ENCODE measurements around the gene NOXO1. TPM values are rescaled to one million over a fixed set of nuclear protein-coding genes. Genes with fewer than 3 reads are reported as not detected.
A peak's percentile ranks its signal among the peaks of the same experiment; 100 is the strongest.

Gene NOXO1
- total and polyA plus RNA-seq, 7 experiments from 2014 or later = 0.17 to 1.3 (median 0.76) TPM

DNA sequence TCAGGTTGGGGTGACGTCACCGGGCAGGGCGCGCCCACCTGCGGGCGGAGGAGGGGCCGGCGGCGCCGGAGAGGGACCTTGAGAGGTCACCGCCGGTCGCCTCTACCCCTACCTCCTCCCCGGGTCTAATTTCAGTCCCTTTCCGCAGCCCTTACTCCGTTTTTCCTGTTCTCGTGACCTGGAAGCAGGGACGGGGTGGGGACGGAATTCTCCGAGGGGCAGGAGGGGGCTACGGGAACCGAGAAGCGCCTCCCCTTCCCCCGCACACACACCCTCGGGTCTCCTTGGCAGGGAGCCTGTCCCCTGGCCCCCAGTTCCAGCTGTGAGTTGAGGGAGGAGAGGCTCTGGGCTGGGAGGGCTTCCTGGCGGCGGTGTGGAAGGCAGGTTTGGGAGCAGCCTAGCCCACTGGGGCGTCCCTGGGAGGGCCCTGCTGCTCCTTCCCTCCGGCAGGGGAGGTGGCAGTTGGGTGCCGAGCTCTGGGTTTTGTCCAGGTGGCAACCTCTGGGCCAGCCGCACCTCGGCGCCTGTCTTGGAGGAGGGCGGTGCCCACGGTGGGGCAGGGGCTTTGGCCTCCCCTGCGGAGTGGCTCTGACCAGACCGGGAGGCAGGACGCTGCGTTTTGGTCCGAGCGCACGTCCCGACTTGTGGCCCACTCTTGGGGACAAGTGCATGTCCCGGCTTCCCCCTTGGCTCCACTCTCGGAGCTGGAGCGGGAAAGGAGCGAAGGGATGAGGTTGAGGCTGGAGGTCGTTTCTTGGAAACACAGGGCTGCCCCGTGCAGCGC is 9.3 kb upstream of the NOXO1 start:
- Histone ChIP-seq H3K27me3 (ENCODE audit: control insufficient read depth in 2 of 2, insufficient read depth in 2 of 2, low read length in 2 of 2) (peaks cover 0 to 3% of the 10 kb centered on the region in 2 donors), H3K4me3 (ENCODE audit: low read length) (peak overlapping the region; percentile 22), H3K36me3 (ENCODE audit: control insufficient read depth in 2 of 3, insufficient read depth in 3 of 3, low read length in 3 of 3) (peaks cover 0 to 14% (median 0%) of the 10 kb centered on the region in 3 experiments), H3K4me1 (ENCODE audit: control insufficient read depth in 2 of 2, insufficient read depth in 2 of 2, low read length in 2 of 2) (peaks cover 15 to 16% of the 10 kb centered on the region in 2 donors), H3K9me3 (ENCODE audit: control insufficient read depth in 2 of 3, low read length in 3 of 3) (no peaks in the 10 kb centered on the region), H3K27ac (ENCODE audit: low read depth, low read length) (no peak overlapping the region)
- ChIA-PET POLR2A (interaction anchor here (0.6 to 3.7 kb wide), 12 partner anchors 9 to 1242 kb away, joined by 3 to 39 read pairs (median 4); partner anchors contain the start of genes KCTD5, NDUFB10, NOXO1 and PGP), CTCF (no interaction called here)
- Mint-ChIP-seq H3K27ac (peak overlapping the region in 4 of 9 donors; percentile 62 to 82 (median 68)), H3K27me3 (peaks cover 8 to 17% (median 12%) of the 10 kb centered on the region in 5 donors), H3K4me3 (peak overlapping the region; percentile 68 to 83 (median 77)), H3K4me1 (peaks cover 5 to 33% (median 22%) of the 10 kb centered on the region in 7 donors), H3K9me3 (no peaks in the 10 kb centered on the region), H3K36me3 (peaks cover 0 to 8% (median 4%) of the 10 kb centered on the region in 5 donors)
- intact Hi-C loops (cut with micrococcal nuclease) = loop anchor here (2.0 to 10.0 kb wide), 2 partner anchors 26 to 234 kb away; partner anchors contain the start of genes E4F1 (in 1 of the 2) and RPS2 (in 1 of the 2)
- ATAC-seq = no peak
- peak in 1 of 9 donors; percentile 73 for DNase-seq

DNA sequence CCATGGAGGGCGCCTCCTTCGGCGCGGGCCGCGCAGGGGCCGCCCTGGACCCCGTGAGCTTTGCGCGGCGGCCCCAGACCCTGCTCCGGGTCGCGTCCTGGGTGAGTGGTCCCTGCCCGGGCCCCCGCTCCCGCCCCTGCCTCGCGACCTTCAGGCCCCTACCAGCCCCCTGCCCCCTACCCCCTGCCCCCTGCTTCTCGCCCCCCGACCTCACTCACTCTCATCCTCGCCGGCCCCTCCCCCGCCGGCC is 8.8 kb upstream of the NOXO1 start:
- peaks cover 0 to 3% of the 10 kb centered on the region in 2 donors for H3K27me3 ChIP-seq (ENCODE audit: control insufficient read depth in 2 of 2, insufficient read depth in 2 of 2, low read length in 2 of 2)
- Mint-ChIP-seq H3K9me3 (no peaks in the 10 kb centered on the region), H3K4me1 (peaks cover 5 to 37% (median 25%) of the 10 kb centered on the region in 7 donors), H3K27me3 (peaks cover 8 to 17% (median 12%) of the 10 kb centered on the region in 5 donors), H3K27ac (no peak overlapping the region), H3K36me3 (peaks cover 0 to 8% (median 4%) of the 10 kb centered on the region in 5 donors), H3K4me3 (peak overlapping the region in 2 of 10 donors; percentile 2 to 75)
- DNase-seq (no peak), ATAC-seq (no peak)
- no peak overlapping the region for H3K27ac ChIP-seq (ENCODE audit: low read depth, low read length)
- H3K4me3 ChIP-seq (ENCODE audit: low read length) = no peak overlapping the region
- H3K36me3 ChIP-seq (ENCODE audit: control insufficient read depth in 2 of 3, insufficient read depth in 3 of 3, low read length in 3 of 3) = peaks cover 0 to 15% (median 0%) of the 10 kb centered on the region in 3 experiments
- peaks cover 15 to 17% of the 10 kb centered on the region in 2 donors for H3K4me1 ChIP-seq (ENCODE audit: control insufficient read depth in 2 of 2, insufficient read depth in 2 of 2, low read length in 2 of 2)
- POLR2A ChIA-PET = interaction anchor here (1.4 to 3.6 kb wide), 4 partner anchors 18 to 693 kb away, joined by 3 to 39 read pairs (median 4); partner anchors contain the start of genes KCTD5, RNF151, RPS2 and TBL3
- intact Hi-C loops (cut with micrococcal nuclease) = loop anchor here (2.0 to 10.0 kb wide), 2 partner anchors 25 to 235 kb away; partner anchors contain the start of genes E4F1 (in 1 of the 2) and RPS2 (in 1 of the 2)
- no peaks in the 10 kb centered on the region for H3K9me3 ChIP-seq (ENCODE audit: control insufficient read depth in 2 of 3, low read length in 3 of 3)
- CTCF ChIA-PET = no interaction called here

- ChIA-PET POLR2A (interaction anchor here (1.9 to 3.6 kb wide), 2 partner anchors 18 to 24 kb away, joined by 5 to 39 read pairs; partner anchors contain the start of genes RNF151, RPS2 and TBL3), CTCF (no interaction called here)
- peaks cover 5 to 42% (median 30%) of the 10 kb centered on the region in 7 donors for H3K4me1 Mint-ChIP-seq
- no peak within 1 kb of the TSS for H3K27ac ChIP-seq (ENCODE audit: low read depth, low read length)
- H3K9me3 Mint-ChIP-seq = no peaks in the 10 kb centered on the region
- no peak for ATAC-seq
- H3K9me3 ChIP-seq (ENCODE audit: control insufficient read depth in 2 of 3, low read length in 3 of 3) = no peaks in the 10 kb centered on the region
- H3K27me3 Mint-ChIP-seq = peaks cover 8 to 17% (median 12%) of the 10 kb centered on the region in 5 donors
- H3K27ac Mint-ChIP-seq = peak within 1 kb of the TSS in 5 of 9 donors; percentile 22 to 78 (median 62)
- H3K36me3 Mint-ChIP-seq = peaks cover 0 to 8% (median 4%) of the 10 kb centered on the region in 5 donors
- H3K27me3 ChIP-seq (ENCODE audit: control insufficient read depth in 2 of 2, insufficient read depth in 2 of 2, low read length in 2 of 2) = peaks cover 0 to 3% of the 10 kb centered on the region in 2 donors
- H3K4me3 ChIP-seq (ENCODE audit: low read length) = peak within 1 kb of the TSS; percentile 22
- H3K4me1 ChIP-seq (ENCODE audit: control insufficient read depth in 2 of 2, insufficient read depth in 2 of 2, low read length in 2 of 2) = peaks cover 15 to 22% of the 10 kb centered on the region in 2 donors
- peaks cover 0 to 15% (median 0%) of the 10 kb centered on the region in 3 experiments for H3K36me3 ChIP-seq (ENCODE audit: control insufficient read depth in 2 of 3, insufficient read depth in 3 of 3, low read length in 3 of 3)
- intact Hi-C loops (cut with micrococcal nuclease) = loop anchor here (2.0 to 10.0 kb wide), 2 partner anchors 25 to 235 kb away; partner anchors contain the start of genes E4F1 (in 1 of the 2) and RPS2 (in 1 of the 2)
- DNase-seq = peak in 1 of 9 donors; percentile 14
- H3K4me3 Mint-ChIP-seq = peak within 1 kb of the TSS; percentile 45 to 83 (median 74)
Measured at GRCh38 chr16:1989209-1990100, 8.2 kb upstream of the NOXO1 start, which contains the start of gene SYNGR3. Gene SYNGR3 (plus strand): TSS chr16:1989970. CDS start chr16:1990103, 133 bp downstream.

DNA sequence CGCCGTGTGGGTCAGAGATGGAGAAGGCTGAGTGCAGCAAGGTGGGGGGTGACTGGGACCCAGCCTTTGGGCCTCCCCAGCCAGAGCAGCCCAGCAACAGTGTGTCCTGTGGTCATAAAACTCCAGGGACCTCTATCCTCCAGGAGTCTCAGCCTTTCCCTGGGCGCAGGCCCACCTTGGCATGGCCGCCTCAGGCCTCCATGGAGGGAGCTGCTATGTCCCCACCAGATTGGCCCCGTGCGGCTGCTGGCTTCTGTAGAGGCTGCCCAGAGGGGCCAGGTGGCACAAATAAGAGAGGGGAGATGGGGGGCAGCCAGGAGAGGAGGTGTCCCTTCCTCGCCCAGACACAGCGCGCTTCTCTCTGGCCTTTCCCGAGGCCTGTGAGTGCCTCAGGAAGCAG is 5.9 kb upstream of the NOXO1 start:
- H3K4me1 ChIP-seq (ENCODE audit: control insufficient read depth in 2 of 2, insufficient read depth in 2 of 2, low read length in 2 of 2) = peaks cover 15 to 28% of the 10 kb centered on the region in 2 donors
- H3K4me3 Mint-ChIP-seq = no peak overlapping the region
- DNase-seq (no peak), ATAC-seq (no peak)
- intact Hi-C loops (cut with micrococcal nuclease) = no loop called here
- H3K4me3 ChIP-seq (ENCODE audit: low read length) = no peak overlapping the region
- CTCF ChIA-PET = no interaction called here
- H3K27ac Mint-ChIP-seq = no peak overlapping the region
- H3K27ac ChIP-seq (ENCODE audit: low read depth, low read length) = no peak overlapping the region
- H3K36me3 ChIP-seq (ENCODE audit: control insufficient read depth in 2 of 3, insufficient read depth in 3 of 3, low read length in 3 of 3) = peaks cover 0 to 15% (median 0%) of the 10 kb centered on the region in 3 experiments
- H3K27me3 Mint-ChIP-seq = peaks cover 8 to 23% (median 17%) of the 10 kb centered on the region in 5 donors
- H3K27me3 ChIP-seq (ENCODE audit: control insufficient read depth in 2 of 2, insufficient read depth in 2 of 2, low read length in 2 of 2) = peaks cover 0 to 3% of the 10 kb centered on the region in 2 donors
- POLR2A ChIA-PET = interaction anchor here (0.9 to 11.4 kb wide), 4 partner anchors 11 to 26 kb away, joined by 3 to 61 read pairs (median 5); partner anchors contain the start of genes RPS2 and TBL3
- H3K9me3 Mint-ChIP-seq = no peaks in the 10 kb centered on the region
- no peaks in the 10 kb centered on the region for H3K9me3 ChIP-seq (ENCODE audit: control insufficient read depth in 2 of 3, low read length in 3 of 3)
- H3K4me1 Mint-ChIP-seq = peaks cover 5 to 40% (median 34%) of the 10 kb centered on the region in 7 donors
- peaks cover 0 to 8% (median 4%) of the 10 kb centered on the region in 5 donors for H3K36me3 Mint-ChIP-seq

GRCh38 chr16:1985466-1986150 is 4.3 kb upstream of the NOXO1 start:
- Histone ChIP-seq H3K27ac (ENCODE audit: low read depth, low read length) (no peak overlapping the region), H3K9me3 (ENCODE audit: control insufficient read depth in 2 of 3, low read length in 3 of 3) (no peaks in the 10 kb centered on the region), H3K27me3 (ENCODE audit: control insufficient read depth in 2 of 2, insufficient read depth in 2 of 2, low read length in 2 of 2) (peaks cover 0 to 6% of the 10 kb centered on the region in 2 donors), H3K36me3 (ENCODE audit: control insufficient read depth in 2 of 3, insufficient read depth in 3 of 3, low read length in 3 of 3) (peaks cover 0 to 15% (median 0%) of the 10 kb centered on the region in 3 experiments), H3K4me1 (ENCODE audit: control insufficient read depth in 2 of 2, insufficient read depth in 2 of 2, low read length in 2 of 2) (peaks cover 4 to 17% of the 10 kb centered on the region in 2 donors), H3K4me3 (ENCODE audit: low read length) (no peak overlapping the region)
- Mint-ChIP-seq H3K36me3 (peaks cover 0 to 8% (median 4%) of the 10 kb centered on the region in 5 donors), H3K27ac (peak overlapping the region in 2 of 9 donors; percentile 59 to 72), H3K4me3 (peak overlapping the region in 9 of 10 donors; percentile 66 to 86 (median 82)), H3K9me3 (no peaks in the 10 kb centered on the region), H3K4me1 (peaks cover 5 to 31% (median 24%) of the 10 kb centered on the region in 7 donors), H3K27me3 (peaks cover 16 to 39% (median 17%) of the 10 kb centered on the region in 5 donors)
- CTCF ChIA-PET = interaction anchor here (0.6 kb wide), 1 partner anchor 151 kb away, joined by 6 read pairs; no protein-coding TSS in a partner anchor
- ATAC-seq (no peak), DNase-seq (no peak)
- POLR2A ChIA-PET = interaction anchor here (1.7 to 11.4 kb wide), 3 partner anchors 14 to 170 kb away, joined by 7 to 61 read pairs (median 18); partner anchors contain the start of genes RPS2, TBL3 and TRAF7
- intact Hi-C loops (cut with micrococcal nuclease) = no loop called here

Measured in naive thymus-derived CD4-positive, alpha-beta T cell (primary cell).